T-helper 2 cell (primary cell): Measurements from ENCODE around the gene CLEC1B.
A peak's percentile ranks its signal among the peaks of the same experiment; 100 is the strongest.
"Not testable (repeated sequence)": the region's sequence is repeated elsewhere in the genome, so short reads cannot be mapped to it uniquely, and the experiment has no call there.

ENCODE experiments used
- DNase-seq, 5 experiments: peaks; one replicate each; pipeline versions ENCODE4 v3.0.0 to v3.0.0-alpha.2; 2012 to 2022

The CLEC1B gene

GRCh38 chr12:9973949-9974348, 25.0 kb downstream of the CLEC1B start:
- no peak for DNase-seq

GRCh38 chr12:9971181-9971580, 27.7 kb downstream of the CLEC1B start, which contains the start of gene CLEC12A:
Gene CLEC12A, plus strand, starts transcription at chr12:9971409. Its CDS starts 188 bp downstream, at chr12:9971597.
- DNase-seq: no peak

- no peak for DNase-seq
Observed at GRCh38 chr12:9969673-9970072, 29.2 kb downstream of the CLEC1B start.

- no peak for DNase-seq
Observed at GRCh38 chr12:9961901-9962300, 37.0 kb downstream of the CLEC1B start.

GRCh38 chr12:9961106-9961505, 37.8 kb downstream of the CLEC1B start:
- DNase-seq: no peak

GRCh38 chr12:9960590-9960989, 38.3 kb downstream of the CLEC1B start:
- DNase-seq: no peak

- peak in 2 of 5 experiments; percentile 35 to 50 for DNase-seq
Observed at GRCh38 chr12:9957834-9958233, 41.1 kb downstream of the CLEC1B start.

- DNase-seq: not testable (repeated sequence)
Observed at GRCh38 chr12:9952954-9953729, 45.8 kb downstream of the CLEC1B start.

- peak in 2 of 5 experiments; percentile 42 to 88 for DNase-seq
Observed at GRCh38 chr12:9951026-9951675, 47.8 kb downstream of the CLEC1B start.

- peak in 1 of 5 experiments; percentile 90 for DNase-seq
Observed at GRCh38 chr12:9948606-9949296, 50.2 kb downstream of the CLEC1B start.

- peak in 1 of 5 experiments; percentile 54 for DNase-seq
Observed at GRCh38 chr12:9947674-9948073, 51.2 kb downstream of the CLEC1B start.

- DNase-seq: no peak
Observed at GRCh38 chr12:9944391-9944790, 54.5 kb downstream of the CLEC1B start.

GRCh38 chr12:9943240-9943639, 55.7 kb downstream of the CLEC1B start:
- peak in 2 of 5 experiments; percentile 17 to 39 for DNase-seq
